Memory B cell (primary cell): ENCODE results near the gene LDLRAD2.
A peak's percentile ranks its signal among the peaks of the same experiment; 100 is the strongest.

ENCODE experiments used
- ATAC-seq: fragments of 150-1000 bp; cut with Tn5 transposase; 2 replicates; pipeline ENCODE4 v1.10.0; 2021; ENCODE audit warnings: low read depth, mild to moderate bottlenecking, moderate library complexity
- DNase-seq, 2 donors: peaks; one replicate each; pipeline ENCODE4 v3.0.0; 2022; ENCODE audit warnings: low spot score in 2 of 2
- H3K27ac Mint-ChIP-seq: one replicate; pipeline ENCODE4 v1.8.0; 2022; ENCODE audit warnings: mild to moderate bottlenecking, moderate library complexity, mixed read lengths
- H3K27me3 Mint-ChIP-seq: one replicate; pipeline ENCODE4 v1.8.0; 2022; ENCODE audit warnings: mixed read lengths
- H3K36me3 Mint-ChIP-seq: one replicate; pipeline ENCODE4 v1.8.0; 2022; ENCODE audit warnings: mild to moderate bottlenecking, mixed read lengths
- H3K4me1 Mint-ChIP-seq: one replicate; pipeline ENCODE4 v1.8.0; 2022; ENCODE audit warnings: mixed read lengths
- H3K4me3 Mint-ChIP-seq: one replicate; pipeline ENCODE4 v1.8.0; 2022; ENCODE audit warnings: mild to moderate bottlenecking, moderate library complexity, mixed read lengths
- H3K9me3 Mint-ChIP-seq: one replicate; pipeline ENCODE4 v1.8.0; 2022; ENCODE audit warnings: mixed read lengths

LDLRAD2 gene

GRCh38 chr1:21851430-21852250 lies 39.6 kb downstream of the LDLRAD2 start:
- Mint-ChIP-seq H3K27me3 (no peaks in the 10 kb centered on the region), H3K4me1 (peaks cover 10% of the 10 kb centered on the region), H3K36me3 (no peaks in the 10 kb centered on the region), H3K9me3 (no peaks in the 10 kb centered on the region), H3K27ac (peak overlapping the region; percentile 30), H3K4me3 (peak overlapping the region; percentile 81)
- no peak for ATAC-seq
- DNase-seq = no peak

GRCh38 chr1:21852282-21853130 lies 40.4 kb downstream of the LDLRAD2 start:
- Mint-ChIP-seq H3K36me3 (no peaks in the 10 kb centered on the region), H3K27ac (peak overlapping the region; percentile 30), H3K4me3 (peak overlapping the region; percentile 81), H3K27me3 (no peaks in the 10 kb centered on the region), H3K4me1 (peaks cover 10% of the 10 kb centered on the region), H3K9me3 (no peaks in the 10 kb centered on the region)
- peak; percentile 99 for ATAC-seq
- DNase-seq = peak in 1 of 2 donors; percentile 35

GRCh38 chr1:21853131-21853427 lies 41.0 kb downstream of the LDLRAD2 start:
- Mint-ChIP-seq H3K4me1 (peaks cover 10% of the 10 kb centered on the region), H3K27ac (no peak overlapping the region), H3K36me3 (no peaks in the 10 kb centered on the region), H3K27me3 (no peaks in the 10 kb centered on the region), H3K4me3 (peak overlapping the region; percentile 5), H3K9me3 (no peaks in the 10 kb centered on the region)
- ATAC-seq (no peak), DNase-seq (no peak)

- Mint-ChIP-seq H3K4me1 (peaks cover 10% of the 10 kb centered on the region), H3K27me3 (no peaks in the 10 kb centered on the region), H3K27ac (no peak overlapping the region), H3K4me3 (no peak overlapping the region), H3K9me3 (no peaks in the 10 kb centered on the region), H3K36me3 (no peaks in the 10 kb centered on the region)
- ATAC-seq (no peak), DNase-seq (no peak)
These were observed 42.2 kb downstream of the LDLRAD2 start for GRCh38 chr1:21854090-21854750.

GRCh38 chr1:21854751-21855131 lies 42.7 kb downstream of the LDLRAD2 start:
- ATAC-seq (no peak), DNase-seq (no peak)
- no peaks in the 10 kb centered on the region for H3K9me3 Mint-ChIP-seq
- H3K36me3 Mint-ChIP-seq = no peaks in the 10 kb centered on the region
- no peaks in the 10 kb centered on the region for H3K27me3 Mint-ChIP-seq
- no peak overlapping the region for H3K4me3 Mint-ChIP-seq
- no peak overlapping the region for H3K27ac Mint-ChIP-seq
- H3K4me1 Mint-ChIP-seq = peaks cover 12% of the 10 kb centered on the region

- H3K9me3 Mint-ChIP-seq = no peaks in the 10 kb centered on the region
- H3K36me3 Mint-ChIP-seq = no peaks in the 10 kb centered on the region
- no peak overlapping the region for H3K27ac Mint-ChIP-seq
- H3K4me3 Mint-ChIP-seq = no peak overlapping the region
- no peaks in the 10 kb centered on the region for H3K27me3 Mint-ChIP-seq
- no peak for DNase-seq
- peaks cover 12% of the 10 kb centered on the region for H3K4me1 Mint-ChIP-seq
- ATAC-seq = no peak
These were observed 43.4 kb downstream of the LDLRAD2 start for GRCh38 chr1:21855257-21856096.

GRCh38 chr1:21857142-21857839 lies 45.2 kb downstream of the LDLRAD2 start:
- Mint-ChIP-seq H3K27me3 (no peaks in the 10 kb centered on the region), H3K4me3 (no peak overlapping the region), H3K36me3 (peaks cover 2% of the 10 kb centered on the region), H3K27ac (no peak overlapping the region), H3K4me1 (peaks cover 7% of the 10 kb centered on the region), H3K9me3 (no peaks in the 10 kb centered on the region)
- ATAC-seq = no peak
- DNase-seq = no peak

GRCh38 chr1:21857840-21858670 lies 46.0 kb downstream of the LDLRAD2 start:
- ATAC-seq (no peak), DNase-seq (no peak)
- Mint-ChIP-seq H3K4me3 (no peak overlapping the region), H3K9me3 (no peaks in the 10 kb centered on the region), H3K27me3 (no peaks in the 10 kb centered on the region), H3K4me1 (peaks cover 5% of the 10 kb centered on the region), H3K36me3 (peaks cover 2% of the 10 kb centered on the region), H3K27ac (no peak overlapping the region)

GRCh38 chr1:21859669-21860179 lies 47.7 kb downstream of the LDLRAD2 start:
- ATAC-seq (no peak), DNase-seq (no peak)
- H3K4me3 Mint-ChIP-seq = no peak overlapping the region
- H3K9me3 Mint-ChIP-seq = no peaks in the 10 kb centered on the region
- no peaks in the 10 kb centered on the region for H3K27me3 Mint-ChIP-seq
- peak overlapping the region; percentile 51 for H3K27ac Mint-ChIP-seq
- peaks cover 2% of the 10 kb centered on the region for H3K36me3 Mint-ChIP-seq
- H3K4me1 Mint-ChIP-seq = peaks cover 2% of the 10 kb centered on the region

- Mint-ChIP-seq H3K27me3 (no peaks in the 10 kb centered on the region), H3K36me3 (peaks cover 2% of the 10 kb centered on the region), H3K27ac (no peak overlapping the region), H3K4me3 (no peak overlapping the region), H3K9me3 (no peaks in the 10 kb centered on the region), H3K4me1 (peaks cover 7% of the 10 kb centered on the region)
- DNase-seq (no peak), ATAC-seq (no peak)
These were observed 48.9 kb downstream of the LDLRAD2 start for GRCh38 chr1:21860971-21861370.

GRCh38 chr1:21861602-21862429 lies 49.8 kb downstream of the LDLRAD2 start:
- no peak overlapping the region for H3K27ac Mint-ChIP-seq
- ATAC-seq (no peak), DNase-seq (no peak)
- H3K4me3 Mint-ChIP-seq = no peak overlapping the region
- H3K36me3 Mint-ChIP-seq = peaks cover 2% of the 10 kb centered on the region
- no peaks in the 10 kb centered on the region for H3K9me3 Mint-ChIP-seq
- peaks cover 13% of the 10 kb centered on the region for H3K4me1 Mint-ChIP-seq
- H3K27me3 Mint-ChIP-seq = no peaks in the 10 kb centered on the region

- no peaks in the 10 kb centered on the region for H3K27me3 Mint-ChIP-seq
- DNase-seq = no peak
- ATAC-seq = no peak
These were observed 51.9 kb downstream of the LDLRAD2 start for GRCh38 chr1:21863981-21864380.

More at GRCh38 chr1:21863981-21864380, 51.9 kb downstream of the LDLRAD2 start:
- Mint-ChIP-seq H3K27ac (peak overlapping the region; percentile 67), H3K36me3 (peaks cover 2% of the 10 kb centered on the region), H3K4me1 (peaks cover 16% of the 10 kb centered on the region), H3K9me3 (no peaks in the 10 kb centered on the region), H3K4me3 (no peak overlapping the region)
